HepG2 (cell line): ENCODE data around the gene TPM2. TPM values are rescaled to one million over a fixed set of nuclear protein-coding genes. Genes with fewer than 3 reads are reported as not detected.
A peak's percentile ranks its signal among the peaks of the same experiment; 100 is the strongest.

ENCODE experiments used
- ATAC-seq: fragments of 200-7000 bp; cut with Tn5 transposase; 3 replicates; pipeline ENCODE4 v1.9.1; 2020; ENCODE audit warnings: mild to moderate bottlenecking, moderate library complexity
- BruUV-seq: library from RNA; stranded (reverse); fragments of 400-500 nt; replicated peaks from 2 replicates; lab custom pipeline; 2021; lab: Mats Ljungman, UMichigan
- CTCF ChIA-PET: fragments of 300-600 bp; formaldehyde crosslinking; extraction: SDS; loops from one replicate; lab custom pipeline; 2021; ENCODE audit warnings: low total read pairs, inconsistent platforms, low intra/inter-chr PET ratio; lab: Yijun Ruan, JAX
- POLR2A ChIA-PET: fragments of 350-600 bp; sonication (Branson Sonifier 250); formaldehyde crosslinking; loops from one replicate; lab custom pipeline; 2020; ENCODE audit warnings: antibody characterized with exemption, inconsistent platforms; lab: Yijun Ruan, JAX
- DNase-seq: peaks from one replicate; pipeline ENCODE4 v3.0.0-alpha.2; 2015; ENCODE audit warnings: low spot score
- FAIRE-seq: peaks from 3 replicates; lab custom pipeline; 2011; peaks lifted over from hg19 to GRCh38; lab: Jason Lieb, UNC
- H2AFZ ChIP-seq: one replicate; pipeline ENCODE4 v1.6.1; 2011; ENCODE audit warnings: low read length, inconsistent platforms
- H3K27ac ChIP-seq: fragments of 300-600 bp; 3 replicates; pipeline ENCODE4 v1.8.0; 2011; ENCODE audit warnings: mixed run types, mild to moderate bottlenecking, mixed read lengths, low read length, inconsistent platforms; ENCODE audit not compliant: insufficient read depth; ENCODE audit errors: extremely low read length
- H3K27me3 ChIP-seq, 2 experiments: fragments of 200-600 bp in 1 of 2; 2 replicates in 1 of 2; 3 replicates in 1 of 2; pipeline versions ENCODE4 v1.6.0 to v1.8.0; 2011; ENCODE audit warnings: low read length in 2 of 2, mild to moderate bottlenecking in 2 of 2, moderate library complexity in 2 of 2, inconsistent platforms in 1 of 2; ENCODE audit not compliant: insufficient read depth in 2 of 2, control insufficient read depth in 1 of 2
- H3K36me3 ChIP-seq, 2 experiments: fragments of 200-600 bp in 1 of 2; replicated peaks in 1 of 2; 2 replicates in 1 of 2; 3 replicates in 1 of 2; pipeline versions ENCODE4 v1.5.1 to v1.8.0; 2011; ENCODE audit warnings: low read length in 2 of 2, inconsistent platforms in 1 of 2; ENCODE audit not compliant: insufficient read depth in 2 of 2, control insufficient read depth in 1 of 2
- H3K4me1 ChIP-seq: 2 replicates; pipeline ENCODE4 v1.5.1; 2012; ENCODE audit warnings: low read length, inconsistent platforms; ENCODE audit not compliant: insufficient read depth
- H3K4me2 ChIP-seq: 2 replicates; pipeline ENCODE4 v1.6.0; 2011; ENCODE audit warnings: low read depth, low read length, inconsistent platforms
- H3K4me3 ChIP-seq, 3 experiments: fragments of 200-600 bp in 1 of 3; sonication (generic), shearing (Covaris generic) in 1 of 3; replicated peaks in 1 of 3; 2 replicates each; pipeline ENCODE4 v1.5.1; 2011 to 2016; ENCODE audit warnings: low read length in 3 of 3, inconsistent platforms in 2 of 3, low read depth in 2 of 3, mild to moderate bottlenecking in 2 of 3, control low read depth in 1 of 3, mixed read lengths in 1 of 3; ENCODE audit not compliant: insufficient read depth in 1 of 3
- H3K79me2 ChIP-seq: one replicate; pipeline ENCODE4 v1.6.1; 2011; ENCODE audit warnings: low read length, inconsistent platforms; ENCODE audit not compliant: insufficient read depth
- H3K9ac ChIP-seq: 2 replicates; pipeline ENCODE4 v1.6.0; 2011; ENCODE audit warnings: mild to moderate bottlenecking, low read depth, low read length, inconsistent platforms; ENCODE audit not compliant: insufficient read depth
- H3K9me3 ChIP-seq: 2 replicates; pipeline ENCODE4 v1.5.1; 2012; ENCODE audit warnings: mild to moderate bottlenecking, low read length
- H4K20me1 ChIP-seq: 2 replicates; pipeline ENCODE4 v1.6.0; 2011; ENCODE audit warnings: inconsistent platforms, mild to moderate bottlenecking, low read length, moderate library complexity; ENCODE audit not compliant: insufficient read depth
- ATF7 ChIP-seq, 2 experiments: fragments of 450-650 bp in 1 of 2; sonication (generic) in 1 of 2; formaldehyde crosslinking in 1 of 2; IDR thresholded peaks; 2 replicates each; pipeline versions ENCODE4 v1.4.0 to v1.6.1; 2016 to 2020; ENCODE audit warnings: antibody characterized with exemption in 1 of 2, mild to moderate bottlenecking in 1 of 2, missing genetic modification reagents in 1 of 2
- DMTF1 ChIP-seq: sonication (generic); formaldehyde crosslinking; IDR thresholded peaks from 2 replicates; pipeline ENCODE4 v1.4.0; 2020; ENCODE audit warnings: mild to moderate bottlenecking, missing genetic modification reagents
- HNF4A ChIP-seq: sonication (generic); formaldehyde crosslinking; IDR thresholded peaks from 2 replicates; pipeline ENCODE4 v1.4.0; 2020; ENCODE audit warnings: missing genetic modification reagents
- SALL1 ChIP-seq: sonication (generic); formaldehyde crosslinking; IDR thresholded peaks from 2 replicates; pipeline ENCODE4 v1.8.0; 2022; ENCODE audit warnings: mild to moderate bottlenecking, missing genetic modification reagents
- ZNF263 ChIP-seq: sonication (generic); formaldehyde crosslinking; IDR thresholded peaks from 2 replicates; pipeline ENCODE4 v1.4.0; 2020; ENCODE audit warnings: missing genetic modification reagents
- ZNF589 ChIP-seq: sonication (generic); formaldehyde crosslinking; conservative IDR thresholded peaks from 2 replicates; pipeline ENCODE4 v1.8.0; 2022; ENCODE audit warnings: mild to moderate bottlenecking, moderate library complexity, missing genetic modification reagents
- ZNF652 ChIP-seq: IDR thresholded peaks from 2 replicates; pipeline ENCODE4 v1.6.1; 2016; ENCODE audit warnings: low read depth, borderline replicate concordance
- ZSCAN25 ChIP-seq: sonication (generic); formaldehyde crosslinking; IDR thresholded peaks from 2 replicates; pipeline ENCODE4 v1.8.0; 2022; ENCODE audit warnings: mild to moderate bottlenecking, missing genetic modification reagents
- WGBS: methylation state at CpG from one replicate; pipeline ENCODE4 v1.1.6; 2017; ENCODE audit warnings: low lambda C conversion rate; 5-methylcytosine and 5-hydroxymethylcytosine counted together
- in situ Hi-C: cut with HindIII; loops from 2 replicates; pipeline ENCODE4 v1.10.0; 2017; ENCODE audit warnings: low pct_unique_long_range_greater_than_20kb; ENCODE audit not compliant: extremely low pct_ligation_motif_present
- intact Hi-C: fragments of 100-400 bp; cut with micrococcal nuclease; formaldehyde crosslinking; loops from one replicate; pipeline ENCODE4 v1.10.0; 2022; ENCODE audit not compliant: unreplicated experiment
- polyA plus RNA-seq, 8 experiments: library from polyadenylated mRNA; depleted of rRNA in 3 of 8; stranded (reverse) in 7 of 8; unstranded in 1 of 8; fragments of >200 nt; fragmentation: Illumina TruSeq in 4 of 8; extraction: Trizol in 4 of 8; gene quantifications; 2 replicates each; pipeline versions ENCODE4 v1.2.1 to v1.2.3, GENCODE V29; 2011 to 2016; ENCODE audit warnings: low read depth in 4 of 8, missing spikeins in 1 of 8, mixed read lengths in 1 of 8; ENCODE audit not compliant: insufficient read depth in 1 of 8
- total RNA-seq, 5 experiments: library from RNA; depleted of rRNA; stranded (reverse); fragments of >200 nt; fragmentation: Illumina TruSeq; extraction: Trizol; gene quantifications; 2 replicates each; pipeline ENCODE4 v1.2.3, GENCODE V29; 2016; ENCODE audit warnings: low read depth in 1 of 5

Gene TPM2
- total and polyA plus RNA-seq, 2 of the 13 experiments (the other 11 are each of a cell fraction or from before 2014, with no cell fraction given) = 3.1 to 10.7 TPM

GRCh38 chr9:35686222-35687203, 3.2 kb downstream of the TPM2 start:
- in situ Hi-C loops = no loop called here
- POLR2A ChIA-PET = interaction anchor here (0.6 to 6.1 kb wide), 2 partner anchors 27 to 82 kb away, joined by 4 to 68 read pairs; partner anchors contain the start of genes CCDC107 and RMRP
- peak; percentile 41 for ATAC-seq
- Histone ChIP-seq H3K27ac (no peak overlapping the region), H3K27me3 (no peaks in the 10 kb centered on the region), H3K9ac (no peak overlapping the region), H3K9me3 (no peaks in the 10 kb centered on the region), H2AFZ (no peak overlapping the region), H3K36me3 (no peaks in the 10 kb centered on the region), H4K20me1 (no peaks in the 10 kb centered on the region), H3K4me2 (no peak overlapping the region; the same call in 1 of the 2 replicates), H3K4me3 (no peak overlapping the region), H3K79me2 (no peaks in the 10 kb centered on the region), H3K4me1 (peaks cover 60% of the 10 kb centered on the region)
- FAIRE-seq = peak; percentile 18
- no TSS peak for BruUV-seq
- 66% methylated on average over 10 of the region's 11 CpGs for WGBS
- intact Hi-C loops = no loop called here
- TF ChIP-seq ZNF589 = no peak
- no peak for TF ChIP-seq DMTF1 (CRISPR knock-in tag)
- 0 out of 2 replicates have a peak, but pooled peaks have one; percentile 18 for TF ChIP-seq ZNF263 (CRISPR knock-in tag)
- TF ChIP-seq ZSCAN25 (CRISPR knock-in tag) = no peak
- no peak for TF ChIP-seq HNF4A
- TF ChIP-seq SALL1 = no peak
- TF ChIP-seq ZNF652 (CRISPR knock-in tag) = no peak
- 0 out of 2 replicates have a peak, but pooled peaks have one; percentile 19 for TF ChIP-seq ATF7 (IDR thresholded peaks at IDR 0.05)
- TF ChIP-seq ATF7 (CRISPR knock-in tag; IDR thresholded peaks at IDR 0.05) = no peak
- CTCF ChIA-PET = no interaction called here
- DNase-seq = no peak
